HTERT RPE-1 (cell line): ENCODE measurements around the gene OSBPL9.

Experiments
- in situ Hi-C: fragments of 300-500 bp; cut with MboI; formaldehyde crosslinking; loops from 4 replicates; pipeline ENCODE4 v1.14.3; 2020; ENCODE audit warnings: low sequenced_read_pairs

Gene OSBPL9

GRCh38 chr1:51661081-51661518 is 44.2 kb downstream of the OSBPL9 start:
- in situ Hi-C loops, result no loop called here

DNA sequence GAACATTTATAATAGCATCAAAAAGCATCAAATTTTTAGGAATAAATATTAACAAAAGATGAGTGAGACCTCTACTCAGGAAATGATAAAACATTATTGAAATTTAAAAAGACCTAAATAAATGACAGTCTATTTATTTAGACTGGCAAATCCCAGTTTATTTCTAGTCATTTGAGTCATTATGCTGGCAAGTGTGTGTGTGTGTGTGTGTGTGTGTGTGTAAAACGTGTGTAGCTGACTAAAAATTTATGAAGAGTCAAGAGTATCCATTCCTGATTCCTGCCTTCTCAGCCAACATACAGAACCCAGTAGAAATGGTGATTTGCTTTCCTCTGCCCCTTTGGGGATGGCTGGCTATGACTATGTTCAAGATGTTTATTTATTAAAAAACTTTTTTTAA is 46.2 kb downstream of the OSBPL9 start:
- in situ Hi-C loops, result no loop called here

GRCh38 chr1:51663721-51664120 is 46.8 kb downstream of the OSBPL9 start:
- in situ Hi-C loops, result no loop called here

DNA sequence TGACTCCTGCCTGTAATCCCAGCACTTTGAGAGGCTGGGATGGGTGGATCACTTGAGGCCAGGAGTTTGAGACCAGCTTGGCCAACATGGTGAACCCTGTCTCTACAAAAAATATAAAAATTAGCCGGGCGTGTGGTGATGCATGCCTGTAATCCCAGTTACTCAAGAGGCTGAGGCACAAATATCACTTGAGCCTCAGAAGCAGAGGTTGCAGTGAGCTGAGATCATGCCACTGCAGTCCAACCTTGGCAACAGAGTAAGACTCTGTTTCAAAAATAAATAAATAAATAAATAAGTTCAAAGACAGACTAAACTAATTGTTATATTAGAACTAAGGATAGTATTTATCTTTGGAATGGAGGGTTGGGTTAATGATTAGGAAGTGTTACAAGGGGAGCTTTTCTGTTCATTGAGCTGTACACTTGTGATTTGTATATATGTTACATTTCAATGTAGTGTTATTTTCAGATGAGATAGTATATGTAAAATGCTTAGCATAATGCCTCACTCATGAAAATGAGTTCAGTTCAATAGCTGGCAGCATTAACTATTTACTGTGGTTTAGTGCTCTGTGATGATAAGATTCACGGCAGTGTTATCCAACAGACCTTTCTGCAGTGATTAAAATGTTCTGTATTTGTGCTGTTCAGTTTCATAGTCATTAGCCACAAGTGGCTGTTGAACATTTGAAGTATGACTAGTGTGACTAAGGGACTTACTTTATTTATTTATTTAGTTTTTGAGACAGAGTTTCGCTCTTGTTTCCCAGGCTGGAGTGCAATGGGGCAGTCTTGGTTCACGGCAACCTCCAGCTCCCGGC is 47.7 kb downstream of the OSBPL9 start:
- in situ Hi-C loops, result no loop called here

- in situ Hi-C loops, result no loop called here
Observed at GRCh38 chr1:51666478-51666877, 49.6 kb downstream of the OSBPL9 start.

- in situ Hi-C loops, result no loop called here
Observed at GRCh38 chr1:51667561-51667960, 50.7 kb downstream of the OSBPL9 start.

DNA sequence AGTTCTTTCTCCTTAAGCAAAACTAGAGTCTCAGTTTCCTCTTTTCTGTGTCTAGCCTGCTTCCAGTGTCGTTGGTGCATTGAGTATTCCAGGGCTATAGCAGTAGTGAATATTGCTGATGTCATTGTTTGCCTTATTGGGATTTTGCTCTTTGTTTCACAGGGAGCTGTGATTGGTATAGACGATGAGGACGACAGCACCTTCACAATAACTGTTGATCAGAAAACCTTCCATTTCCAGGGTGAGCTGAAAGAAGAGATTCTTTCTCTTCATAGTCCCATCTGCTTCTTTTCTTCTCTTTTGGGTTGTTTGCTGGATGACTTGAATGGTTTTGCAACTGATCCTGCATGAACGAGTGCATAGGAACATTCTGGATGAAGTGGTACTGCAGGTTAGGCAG is 52.4 kb downstream of the OSBPL9 start:
- in situ Hi-C loops, result no loop called here

- in situ Hi-C loops, result no loop called here
Observed at GRCh38 chr1:51669816-51670215, 52.9 kb downstream of the OSBPL9 start.

DNA sequence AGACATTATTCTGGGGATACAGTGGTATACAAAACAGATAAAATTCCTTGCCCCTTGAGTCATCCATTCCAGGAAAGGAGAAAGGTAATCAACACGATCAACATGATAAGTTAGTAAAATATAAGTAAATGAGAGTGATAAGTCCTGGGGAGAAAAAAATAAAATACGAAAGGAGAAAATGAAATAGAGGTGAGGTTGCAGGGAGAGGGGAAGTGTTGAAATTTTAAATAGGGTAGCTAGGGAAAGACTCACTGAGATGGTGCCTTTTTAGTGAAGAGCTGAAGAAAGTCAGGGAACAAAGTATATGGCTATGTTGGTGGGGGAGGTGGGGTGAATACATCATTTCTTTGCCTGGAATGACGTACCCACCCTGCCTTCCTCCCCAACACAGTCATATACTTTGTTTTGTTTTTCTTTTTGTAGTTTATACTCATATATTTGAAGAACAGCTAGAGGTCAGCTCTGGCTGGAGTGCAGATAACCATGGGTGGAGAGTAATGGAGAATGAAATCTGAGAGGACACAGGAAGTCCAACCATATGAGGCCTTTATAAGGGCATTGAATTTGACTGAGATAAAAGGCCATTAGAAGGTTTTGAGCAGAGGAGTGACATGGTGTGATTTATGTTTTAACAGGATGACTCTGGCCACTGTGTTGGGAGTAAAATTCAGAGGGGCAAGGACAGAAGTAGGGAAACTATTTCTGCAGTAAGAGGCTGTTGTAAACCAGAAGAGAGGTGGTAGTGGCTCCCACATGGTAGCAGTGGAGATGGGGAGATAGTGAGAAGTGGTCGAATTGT is 54.8 kb downstream of the OSBPL9 start:
- in situ Hi-C loops, result no loop called here

GRCh38 chr1:51673279-51673678 is 56.4 kb downstream of the OSBPL9 start:
- in situ Hi-C loops, result no loop called here

DNA sequence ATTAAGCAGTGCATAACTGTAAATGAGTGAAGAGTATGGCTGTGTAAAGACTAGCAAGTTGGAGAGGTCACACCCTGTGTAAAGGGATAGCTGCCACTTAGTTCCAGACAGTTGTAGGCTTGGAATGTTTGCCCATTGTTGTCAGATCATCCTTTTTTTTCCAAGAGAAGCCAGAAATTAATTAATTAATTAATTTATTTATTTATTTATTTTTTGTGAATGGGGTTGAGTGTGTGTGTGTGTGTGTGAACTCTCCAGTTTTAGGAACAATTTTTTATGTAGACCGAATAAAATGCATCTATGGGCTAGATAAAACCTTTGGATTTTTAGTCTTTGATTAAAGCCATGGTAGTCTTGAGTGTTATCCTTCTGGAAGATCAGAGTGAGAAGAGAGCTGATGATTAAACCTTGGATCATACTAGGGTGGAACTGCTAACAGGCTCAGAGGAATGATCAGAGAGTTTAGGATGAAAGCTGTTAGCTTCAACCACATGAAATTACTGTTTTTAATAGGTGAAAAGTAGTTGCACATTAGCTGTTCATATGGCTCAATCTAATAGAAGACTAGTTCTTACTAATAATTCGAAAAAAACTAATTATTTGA is 58.4 kb downstream of the OSBPL9 start:
- in situ Hi-C loops, result no loop called here

DNA sequence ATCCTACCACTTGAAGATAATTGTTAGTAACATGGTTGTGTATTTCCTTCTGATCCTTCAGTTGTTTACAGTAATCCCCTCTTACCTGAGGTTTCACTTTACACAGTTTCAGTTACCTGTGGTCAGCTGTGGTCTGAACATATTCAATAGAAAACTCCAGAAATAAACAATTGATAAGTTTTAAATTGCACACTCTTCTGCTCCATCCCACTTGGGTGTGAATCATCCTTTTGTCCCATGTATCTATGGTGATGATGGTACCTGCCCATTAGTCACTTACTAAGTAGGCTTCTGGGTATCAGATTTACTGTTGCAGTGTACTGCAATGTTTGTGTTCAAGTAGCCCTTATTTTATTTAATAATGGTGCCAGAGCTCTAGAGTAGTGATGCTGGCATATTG is 62.5 kb downstream of the OSBPL9 start:
- in situ Hi-C loops, result no loop called here

GRCh38 chr1:51684776-51685175 is 67.9 kb downstream of the OSBPL9 start:
- in situ Hi-C loops, result no loop called here

DNA sequence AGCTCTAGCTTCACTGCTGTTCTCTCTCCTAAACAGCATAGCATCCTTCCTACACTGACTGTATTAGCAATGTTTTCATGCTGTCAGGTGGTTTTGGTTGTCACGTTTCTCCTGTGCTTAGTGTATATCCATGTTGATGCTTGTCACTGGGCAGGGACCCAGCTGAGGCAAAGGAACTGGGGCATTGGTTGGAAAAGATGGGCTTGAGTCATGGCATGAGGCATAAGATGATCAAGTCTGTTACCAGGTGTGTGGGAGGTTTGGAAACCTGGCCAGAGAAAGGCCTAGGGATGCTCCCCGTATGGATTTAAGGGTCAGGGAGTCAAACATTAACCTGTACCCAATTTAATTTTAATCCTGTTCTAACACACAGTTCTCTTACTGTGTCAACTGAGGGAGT is 69.6 kb downstream of the OSBPL9 start:
- in situ Hi-C loops, result no loop called here

GRCh38 chr1:51689075-51689440 is 72.2 kb downstream of the OSBPL9 start:
- in situ Hi-C loops, result no loop called here

- in situ Hi-C loops, result no loop called here
Observed at GRCh38 chr1:51689643-51690042, 72.8 kb downstream of the OSBPL9 start.

DNA sequence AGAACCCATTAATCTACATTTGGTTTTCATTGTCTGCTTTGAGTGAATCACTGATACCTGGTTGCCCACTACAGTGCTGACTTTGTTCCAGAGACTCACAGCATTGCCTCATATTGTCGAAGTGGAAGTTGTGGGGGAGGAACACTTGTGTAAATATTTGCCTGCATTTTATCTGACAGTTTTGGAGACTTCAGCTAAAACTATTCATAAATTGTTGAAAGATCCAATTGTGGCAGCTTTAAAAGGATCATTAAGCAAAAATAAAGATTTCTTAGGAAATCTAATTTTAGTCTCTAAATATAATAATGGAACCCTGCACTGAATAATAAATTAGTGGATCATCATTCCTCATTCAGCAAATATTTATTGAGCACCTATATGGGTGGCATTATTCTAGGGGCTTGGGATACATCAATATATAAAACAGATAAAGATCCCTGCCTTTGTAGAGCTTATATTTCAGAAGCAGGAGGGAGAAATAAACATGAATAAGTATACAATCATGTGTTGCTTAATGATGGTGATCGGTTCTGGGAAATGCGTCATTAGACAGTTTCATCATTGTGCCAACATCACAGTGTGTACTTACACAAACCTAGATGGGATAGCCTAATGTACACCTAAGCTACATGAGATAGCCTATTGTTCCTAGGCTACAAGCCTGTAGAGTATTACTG is 73.5 kb downstream of the OSBPL9 start:
- in situ Hi-C loops, result no loop called here

GRCh38 chr1:51691920-51692319 is 75.0 kb downstream of the OSBPL9 start:
- in situ Hi-C loops, result no loop called here

GRCh38 chr1:51693419-51694155 is 76.7 kb downstream of the OSBPL9 start:
- in situ Hi-C loops, result no loop called here

GRCh38 chr1:51697166-51697565 is 80.3 kb downstream of the OSBPL9 start:
- in situ Hi-C loops, result no loop called here

DNA sequence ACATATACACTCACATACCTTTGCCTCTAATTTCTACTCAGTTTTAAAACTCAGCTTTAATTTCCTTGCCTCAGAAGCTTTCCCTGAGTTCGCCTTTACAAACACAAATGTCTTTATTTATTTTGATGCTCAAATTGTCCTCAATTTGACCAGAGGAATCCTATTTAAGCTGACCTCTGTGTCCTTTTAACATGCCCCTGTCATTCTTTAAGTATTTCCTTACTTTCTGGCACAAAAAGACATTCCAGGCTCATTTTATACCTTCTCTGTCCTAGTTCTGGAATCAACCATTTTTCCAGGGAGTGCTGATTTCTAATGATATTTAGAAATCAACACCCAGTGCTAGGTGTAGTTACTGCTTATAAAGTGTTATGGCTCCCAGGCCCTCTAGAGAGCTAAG is 82.5 kb downstream of the OSBPL9 start:
- in situ Hi-C loops, result no loop called here
